ENCODE results near the gene KMT2C.

- TF ChIP-seq FOXA1 (IDR thresholded peaks at IDR 0.05) (no peak), CTCF (IDR thresholded peaks at IDR 0.05; ENCODE audit: low read depth, low read length, missing input control) (no peak), ZBTB33 (IDR thresholded peaks at IDR 0.05) (no peak), RAD21 (IDR thresholded peaks at IDR 0.05) (no peak), MAX (IDR thresholded peaks at IDR 0.05) (no peak), YY1 (IDR thresholded peaks at IDR 0.05) (no peak), NR2F2 (IDR thresholded peaks at IDR 0.05) (no peak), ATF3 (IDR thresholded peaks at IDR 0.05) (no peak), TAF1 (conservative IDR thresholded peaks at IDR 0.05) (no peak), GABPA (IDR thresholded peaks at IDR 0.05 in 1 of 2, conservative IDR thresholded peaks at IDR 0.05 in 1 of 2) (no peak), REST (IDR thresholded peaks at IDR 0.05) (no peak), RXRA (IDR thresholded peaks at IDR 0.05) (no peak)
These were observed 232.7 kb downstream of the KMT2C start for GRCh38 chr7:152203095-152203494.

Data from liver (tissue), 3 donors.